B cell (primary cell): ENCODE measurements around the gene SEC31B. TPM values are rescaled to one million over a fixed set of nuclear protein-coding genes. Genes with fewer than 3 reads are reported as not detected.

Source experiments
- ATAC-seq: fragments of 200-7000 bp; cut with Tn5 transposase; one replicate; pipeline ENCODE4 v1.10.0; 2021; ENCODE audit warnings: low read depth, mild to moderate bottlenecking, moderate number of reproducible peaks, moderate library complexity
- CTCF ChIA-PET: fragments of 350-600 bp; sonication (Branson Sonifier 250); formaldehyde crosslinking; loops from one replicate; lab custom pipeline; 2021; ENCODE audit warnings: antibody characterized with exemption, inconsistent platforms; lab: Charles Lee
- POLR2A ChIA-PET: fragments of 350-600 bp; sonication (Branson Sonifier 250); formaldehyde crosslinking; loops from one replicate; lab custom pipeline; 2021; ENCODE audit warnings: antibody characterized with exemption; lab: Charles Lee
- DNase-seq: peaks from one replicate; pipeline ENCODE4 v3.0.0; 2013
- H2AFZ ChIP-seq: 2 replicates; pipeline ENCODE4 v1.6.1; 2012; ENCODE audit warnings: mild to moderate bottlenecking, low read depth, low read length; ENCODE audit not compliant: insufficient read depth, poor library complexity, severe bottlenecking
- H3K27ac ChIP-seq, 2 donors: 1 replicate in 1 of 2; 2 replicates in 1 of 2; pipeline ENCODE4 v1.5.1; 2012 to 2013; ENCODE audit warnings: low read length in 2 of 2, mild to moderate bottlenecking in 2 of 2, moderate library complexity in 1 of 2
- H3K27me3 ChIP-seq, 4 experiments: fragments of 200-600 bp in 1 of 4; sonication (generic) in 1 of 4; replicated peaks in 1 of 4; 1 replicate in 2 of 4; 2 replicates in 2 of 4; pipeline versions ENCODE4 v1.6.1 to v1.7.0; 2013 to 2016; ENCODE audit warnings: low read length in 3 of 4, mild to moderate bottlenecking in 2 of 4, mixed read lengths in 1 of 4, moderate library complexity in 1 of 4; ENCODE audit not compliant: insufficient read depth in 4 of 4, control insufficient read depth in 3 of 4; ENCODE audit errors: control extremely low read depth in 1 of 4
- H3K36me3 ChIP-seq, 2 experiments: replicated peaks in 1 of 2; 1 replicate in 1 of 2; 2 replicates in 1 of 2; pipeline versions ENCODE4 v1.6.1 to v1.7.1; 2013; ENCODE audit warnings: low read length in 1 of 2; ENCODE audit not compliant: insufficient read depth in 2 of 2, control insufficient read depth in 1 of 2; ENCODE audit errors: control extremely low read depth in 1 of 2, extremely low read depth in 1 of 2
- H3K4me1 ChIP-seq, 2 donors: fragments of 200-600 bp in 1 of 2; sonication (generic) in 1 of 2; 1 replicate in 1 of 2; 2 replicates in 1 of 2; pipeline versions ENCODE4 v1.5.1 to v1.6.1; 2013 to 2017; ENCODE audit warnings: low read length in 2 of 2; ENCODE audit not compliant: control insufficient read depth in 2 of 2, insufficient read depth in 2 of 2
- H3K4me2 ChIP-seq: replicated peaks from 2 replicates; pipeline ENCODE3; 2012; ENCODE audit warnings: mild to moderate bottlenecking, low read depth, low read length; ENCODE audit not compliant: poor library complexity, severe bottlenecking
- H3K4me3 ChIP-seq, 5 experiments: fragments of 200-600 bp in 1 of 5; sonication (generic) in 1 of 5; 1 replicate in 3 of 5; 2 replicates in 2 of 5; pipeline versions ENCODE4 v1.5.1 to v1.7.0; 2011 to 2016; ENCODE audit warnings: low read length in 4 of 5, mild to moderate bottlenecking in 4 of 5, low read depth in 2 of 5, control low read depth in 1 of 5, moderate library complexity in 1 of 5; ENCODE audit not compliant: insufficient read depth in 1 of 5; ENCODE audit errors: control extremely low read depth in 1 of 5, extremely low read depth in 1 of 5
- H3K79me2 ChIP-seq: fragments of 200-600 bp; sonication (generic); one replicate; pipeline ENCODE4 v1.6.0; 2016; ENCODE audit warnings: low read length; ENCODE audit not compliant: control insufficient read depth, insufficient read depth
- H3K9ac ChIP-seq: fragments of 200-600 bp; sonication (generic); 2 replicates; pipeline ENCODE4 v1.6.1; 2017; ENCODE audit warnings: mild to moderate bottlenecking, low read length, moderate library complexity
- H3K9me3 ChIP-seq, 3 donors: one replicate each; pipeline versions ENCODE4 v1.6.1 to v1.7.1; 2013; ENCODE audit warnings: low read length in 2 of 3; ENCODE audit not compliant: control insufficient read depth in 2 of 3, insufficient read depth in 1 of 3; ENCODE audit errors: control extremely low read depth in 1 of 3
- H4K20me1 ChIP-seq: 2 replicates; pipeline ENCODE4 v1.6.0; 2012; ENCODE audit warnings: mild to moderate bottlenecking, low read length; ENCODE audit not compliant: insufficient read depth, control insufficient read depth, poor library complexity, severe bottlenecking
- H3K27ac Mint-ChIP-seq: one replicate; pipeline ENCODE4 v1.8.0; 2021; ENCODE audit warnings: mixed read lengths
- H3K27me3 Mint-ChIP-seq: one replicate; pipeline ENCODE4 v1.8.0; 2021; ENCODE audit warnings: mixed read lengths
- H3K4me1 Mint-ChIP-seq: one replicate; pipeline ENCODE4 v1.8.0; 2021; ENCODE audit warnings: mixed read lengths
- H3K4me3 Mint-ChIP-seq: one replicate; pipeline ENCODE4 v1.8.0; 2021; ENCODE audit warnings: mixed read lengths
- H3K9me3 Mint-ChIP-seq: one replicate; pipeline ENCODE4 v1.8.0; 2022; ENCODE audit warnings: mixed read lengths; ENCODE audit not compliant: insufficient read depth
- CTCF ChIP-seq: fragments of 200-600 bp; IDR thresholded peaks from one replicate; pipeline ENCODE4 v1.8.0; 2022; ENCODE audit warnings: antibody characterized with exemption, mild to moderate bottlenecking
- EZH2 ChIP-seq: IDR thresholded peaks from 2 replicates; pipeline ENCODE4 v1.6.1; 2012; ENCODE audit warnings: borderline replicate concordance, low read depth, mild to moderate bottlenecking, moderate library complexity, low read length; ENCODE audit not compliant: insufficient read depth, poor library complexity, severe bottlenecking
- WGBS: methylation state at CpG from one replicate; pipeline ENCODE4 v1.1.5; 2013; ENCODE audit warnings: missing lambda C conversion rate; ENCODE audit not compliant: insufficient coverage; 5-methylcytosine and 5-hydroxymethylcytosine counted together
- intact Hi-C: fragments of 100-400 bp; cut with micrococcal nuclease; formaldehyde crosslinking; loops from one replicate; pipeline ENCODE4 v1.10.0; 2022
- polyA plus RNA-seq: library from polyadenylated mRNA; depleted of rRNA; stranded (reverse); fragments of >200 nt; gene quantifications from 2 replicates; pipeline ENCODE4 v1.2.3, GENCODE V29; 2012
- total RNA-seq, 2 donors: library from RNA; stranded (reverse); fragments of 120-200 nt in 1 of 2; gene quantifications; 1 replicate in 1 of 2; 2 replicates in 1 of 2; pipeline versions ENCODE4 v1.2.3 to v1.2.4, GENCODE V29; 2013 to 2022

The SEC31B gene
- total and polyA plus RNA-seq, 2 donors (not counting 1 experiment from before 2014, with no cell fraction given): 36.3 to 45.7 TPM

GRCh38 chr10:100487529-100487928 lies 32.1 kb downstream of the SEC31B start:
- Mint-ChIP-seq H3K4me1 (peaks cover 6% of the 10 kb centered on the region), H3K27me3 (peaks cover 7% of the 10 kb centered on the region)
- intact Hi-C loops: no loop called here

More at GRCh38 chr10:100487529-100487928, 32.1 kb downstream of the SEC31B start:
- no peaks in the 10 kb centered on the region for H4K20me1 ChIP-seq
- H3K9me3 Mint-ChIP-seq: no peaks in the 10 kb centered on the region
- TF ChIP-seq CTCF (no peak), EZH2 (no peak)
- WGBS: 90% methylated on average over 5 of the region's 6 CpGs
- H2AFZ ChIP-seq: no peak overlapping the region
- H3K27ac ChIP-seq: no peak overlapping the region
- H3K79me2 ChIP-seq: no peaks in the 10 kb centered on the region
- ChIA-PET CTCF (no interaction called here), POLR2A (no interaction called here)
- DNase-seq: no peak
- H3K36me3 ChIP-seq: peaks cover 5 to 32% of the 10 kb centered on the region in 2 experiments
- no peak for ATAC-seq
- no peak overlapping the region for H3K4me3 ChIP-seq
- H3K4me2 ChIP-seq: no peak overlapping the region
- no peak overlapping the region for H3K4me3 Mint-ChIP-seq
- no peak overlapping the region for H3K9ac ChIP-seq
- H3K4me1 ChIP-seq: peaks cover 4 to 7% of the 10 kb centered on the region in 2 donors
- H3K27me3 ChIP-seq: peaks cover 0 to 8% (median 4%) of the 10 kb centered on the region in 4 experiments
- no peak overlapping the region for H3K27ac Mint-ChIP-seq
- no peaks in the 10 kb centered on the region for H3K9me3 ChIP-seq
